PC-9 (cell line): ENCODE results near the gene SYK.

Experiments used
- CTCF ChIP-seq: fragments of 200-600 bp; sonication (generic); conservative IDR thresholded peaks from 2 replicates; pipeline ENCODE4 v1.6.1; 2017; ENCODE audit warnings: mixed run types, antibody characterized with exemption, mild to moderate bottlenecking, moderate library complexity
- EZH2 ChIP-seq: fragments of 200-600 bp; sonication (generic); IDR thresholded peaks from 2 replicates; pipeline ENCODE4 v1.8.0; 2017; ENCODE audit warnings: antibody characterized with exemption, low read depth

GRCh38 chr9:90787771-90788460, 13.7 kb upstream of the SYK start:
- TF ChIP-seq CTCF (no peak), EZH2 (no peak)
